Left renal cortex interstitium (tissue), 4 donors: ENCODE measurements around the gene IMPA2. TPM values are rescaled to one million over a fixed set of nuclear protein-coding genes. Genes with fewer than 3 reads are reported as not detected.
"Not testable (repeated sequence)": the region's sequence is repeated elsewhere in the genome, so short reads cannot be mapped to it uniquely, and the experiment has no call there.

Experiments used
- DNase-seq, 4 donors: peaks; one replicate each; pipeline ENCODE4 v3.0.0-alpha.2; 2013; ENCODE audit warnings: low read depth in 4 of 4, low spot score in 2 of 4, missing footprints in 1 of 4
- polyA plus RNA-seq, 4 donors: library from polyadenylated mRNA; unstranded; fragments of 120-200 nt; gene quantifications; one replicate each; pipeline ENCODE4 v1.2.1, GENCODE V29; 2013; ENCODE audit not compliant: insufficient read length in 4 of 4

IMPA2 gene
- 100 to 1,000 TPM in 1 of 4 donors, 10 to 100 TPM in 3; 91.3 to 109 (median 96.0) TPM for polyA plus RNA-seq

DNA sequence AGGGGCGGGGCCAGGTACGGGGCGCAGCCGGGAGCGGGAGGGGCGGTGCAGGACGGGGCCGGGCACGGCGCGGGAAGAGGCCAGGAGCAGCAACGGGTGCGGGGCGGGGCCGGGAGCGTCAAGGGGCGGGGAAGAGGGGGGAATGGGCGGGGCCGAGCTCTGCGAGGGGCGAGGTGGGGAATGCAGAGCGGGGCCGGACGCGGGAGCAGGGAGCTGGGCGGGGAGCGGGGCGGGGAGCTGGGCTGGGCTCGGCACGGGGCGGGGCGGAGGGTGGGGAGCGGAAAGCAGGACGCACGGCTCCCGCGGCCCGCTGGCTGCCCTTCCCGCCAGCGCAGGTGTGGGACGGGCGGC, at the start of gene IMPA2:
IMPA2 (plus strand) TSS at position 316 of the 351 bp plus-strand sequence. CDS start 163 bp downstream, outside the sequence.
- no peak for DNase-seq

DNA sequence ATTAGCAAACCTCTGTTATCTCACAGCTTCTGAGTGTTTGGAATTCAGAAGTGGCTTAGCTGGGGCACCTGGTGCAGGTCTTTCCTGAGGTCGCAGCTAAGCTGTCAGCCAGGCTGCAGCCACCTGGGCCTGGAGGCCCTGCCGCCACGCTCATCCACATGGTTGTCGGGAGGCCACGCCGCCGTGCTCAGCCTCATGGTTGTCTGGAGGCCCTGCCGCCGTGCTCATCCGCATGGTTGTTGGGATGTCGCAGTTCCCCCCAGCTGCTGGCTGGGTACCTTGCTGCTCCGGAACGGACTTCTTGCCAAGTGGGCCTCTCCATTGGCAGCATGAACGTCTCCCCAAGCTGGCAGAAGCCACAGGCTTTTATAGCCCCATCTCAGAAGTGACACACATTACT, 48.9 kb upstream of the IMPA2 start:
- DNase-seq: no peak

DNA sequence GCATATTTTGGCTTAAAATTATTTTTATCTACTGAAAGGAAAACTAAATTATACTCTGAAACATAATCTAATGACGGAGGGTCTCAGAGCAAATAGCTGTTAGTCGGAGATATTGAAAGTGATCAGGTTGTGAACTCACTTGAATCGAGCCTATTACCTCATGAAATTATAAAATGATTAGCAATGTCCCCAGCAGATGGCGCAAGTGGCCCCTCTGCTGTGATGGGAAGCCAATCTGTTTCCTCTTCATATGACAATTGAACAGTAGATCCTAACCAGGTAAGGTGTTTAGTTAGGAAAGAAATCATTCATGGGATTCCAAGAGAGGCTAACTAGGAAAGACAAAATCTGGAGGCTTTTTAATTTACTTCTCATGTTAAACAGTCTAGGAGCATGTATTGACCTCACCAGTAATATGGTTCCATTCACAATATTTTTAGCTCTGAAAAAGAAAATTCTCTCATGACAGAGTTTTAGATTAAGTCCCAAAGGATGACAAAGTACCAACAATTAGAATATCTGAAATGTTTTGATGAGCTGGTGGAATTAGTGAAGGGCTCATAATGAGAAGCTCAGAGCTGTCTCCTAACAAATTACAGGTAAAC, 43.3 kb upstream of the IMPA2 start:
- no peak for DNase-seq

DNA sequence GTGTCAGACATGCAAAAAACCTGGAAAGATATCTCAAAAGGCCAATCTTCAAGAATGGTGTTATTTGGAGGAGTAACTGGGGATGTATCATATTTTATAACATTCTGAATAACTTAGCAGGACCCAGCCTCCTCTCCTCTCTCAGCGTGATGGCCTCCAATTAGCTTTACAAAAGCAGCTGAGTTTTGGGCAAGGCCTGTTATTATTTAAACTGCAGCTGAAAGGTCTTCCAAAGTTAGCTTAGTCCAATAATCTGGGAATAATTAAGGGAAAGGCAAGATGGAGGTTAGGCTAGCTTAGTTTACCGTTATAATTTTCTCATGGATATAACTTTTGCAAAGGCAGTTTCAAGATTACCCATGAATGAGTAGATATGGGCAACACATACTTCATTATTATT, 40.4 kb upstream of the IMPA2 start:
- no peak for DNase-seq

DNA sequence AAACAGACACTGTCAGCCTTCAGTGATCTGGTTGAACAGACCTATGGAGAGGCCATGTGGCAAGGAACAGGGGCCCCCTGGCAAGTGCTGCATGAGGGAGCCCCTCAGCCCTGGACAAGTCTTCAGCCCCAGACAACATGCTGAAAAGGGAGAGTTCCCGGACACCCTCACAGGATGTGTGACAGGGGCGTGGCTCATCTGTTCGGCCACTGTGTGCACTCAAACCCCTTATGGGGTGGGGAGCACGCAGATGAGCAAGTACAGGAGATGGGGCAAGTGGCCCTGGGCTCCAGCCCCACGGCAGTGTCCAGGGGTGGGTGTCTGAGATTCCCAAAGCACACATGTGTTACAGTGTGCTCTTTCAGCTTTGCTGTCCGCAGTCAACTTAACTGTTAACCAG, 37.8 kb upstream of the IMPA2 start:
- DNase-seq: no peak

DNA sequence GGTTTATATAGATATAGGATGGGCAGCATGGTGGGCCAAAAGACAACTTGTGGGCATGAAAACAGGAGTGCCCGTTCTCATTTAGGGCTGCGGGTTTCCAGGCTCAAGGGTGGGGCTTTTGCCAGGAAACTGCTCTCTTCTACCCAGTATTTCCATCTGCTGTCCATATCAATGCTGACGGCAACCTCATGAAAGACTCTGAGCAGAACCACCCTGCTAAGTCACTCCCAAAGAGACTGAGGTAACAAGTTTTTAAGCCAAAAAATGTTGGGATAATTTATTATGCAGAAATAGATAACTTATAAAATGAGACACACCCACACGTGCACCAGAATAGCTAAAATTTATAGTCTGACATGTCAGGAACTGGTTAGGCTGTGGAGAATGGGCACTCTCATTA, 37.1 kb upstream of the IMPA2 start:
- DNase-seq: no peak

DNA sequence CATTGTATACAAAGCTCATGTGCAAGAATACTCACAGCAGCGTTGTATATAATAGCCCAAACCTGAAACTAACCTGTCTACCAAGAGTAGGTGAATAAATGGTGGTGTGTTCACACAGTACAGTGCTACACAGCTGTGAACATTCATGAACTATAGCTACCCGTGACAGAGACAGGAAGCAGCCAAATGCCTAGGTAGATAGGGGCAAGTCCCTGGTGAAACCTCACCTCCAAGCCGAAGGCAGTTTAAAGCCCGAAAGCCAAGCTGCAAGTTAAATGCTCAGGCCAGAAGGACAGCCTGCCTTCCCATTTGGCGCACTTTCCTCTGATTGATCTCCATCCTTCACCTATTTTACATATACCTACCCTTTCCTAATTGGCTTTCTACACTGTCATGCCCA, 36.5 kb upstream of the IMPA2 start:
- DNase-seq: no peak

DNA sequence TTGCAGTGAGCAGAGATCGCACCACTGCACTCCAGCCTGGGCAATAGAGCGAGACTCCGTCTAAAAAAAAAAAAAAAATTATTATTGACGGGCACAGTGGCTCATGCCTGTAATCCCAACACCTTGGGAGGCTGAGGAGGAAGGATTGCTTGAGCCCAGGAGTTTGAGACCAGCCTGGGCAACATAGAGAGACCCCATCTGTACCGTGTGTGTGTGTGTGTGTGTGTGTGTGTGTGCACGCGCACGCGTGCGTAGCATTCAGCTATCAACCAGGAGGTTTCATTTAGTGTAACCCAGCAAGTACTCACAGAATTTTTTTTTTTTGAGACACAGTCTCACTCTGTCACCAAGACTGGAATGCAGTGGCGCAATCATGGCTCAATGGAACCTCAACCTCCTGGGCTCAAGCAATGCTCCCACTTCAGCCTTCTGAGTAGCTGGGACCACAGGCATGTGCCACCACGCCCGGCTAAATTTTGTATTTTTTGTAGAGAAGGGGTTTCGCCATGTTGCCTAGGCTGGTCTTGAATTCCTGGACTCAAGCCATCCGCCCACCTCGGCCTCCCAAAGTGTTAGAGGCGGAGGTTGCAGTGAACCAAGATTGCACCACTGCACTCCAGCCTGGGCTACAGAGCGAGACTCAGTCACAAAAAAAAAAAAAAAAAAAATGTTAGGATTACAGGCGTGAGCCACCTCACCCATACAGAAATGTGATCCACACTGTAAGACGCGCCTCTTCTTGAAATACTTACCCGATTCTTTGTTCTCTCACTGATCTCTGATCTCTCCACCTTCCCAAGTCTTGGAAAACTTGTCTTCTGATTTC, 35.3 kb upstream of the IMPA2 start:
- DNase-seq: not testable (repeated sequence)

DNA sequence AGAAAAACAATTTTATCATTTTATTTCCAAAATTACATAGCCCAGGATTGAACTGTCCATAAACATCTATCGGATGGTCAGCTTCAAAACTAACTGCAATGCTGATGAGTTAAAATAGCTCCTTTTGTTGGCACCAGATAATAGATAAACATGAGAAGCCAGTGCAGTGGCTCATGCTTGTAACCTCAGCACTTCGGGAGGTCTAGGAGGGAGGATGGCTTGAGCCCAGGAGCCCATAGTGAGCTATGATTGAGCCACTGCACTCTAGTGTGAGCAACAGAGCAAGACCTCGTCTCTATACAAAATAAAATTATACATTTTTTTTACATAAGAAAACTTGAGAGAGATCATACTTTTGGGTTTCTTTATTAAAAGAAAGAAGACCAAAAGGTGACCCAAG, 34.6 kb upstream of the IMPA2 start:
- no peak for DNase-seq

DNA sequence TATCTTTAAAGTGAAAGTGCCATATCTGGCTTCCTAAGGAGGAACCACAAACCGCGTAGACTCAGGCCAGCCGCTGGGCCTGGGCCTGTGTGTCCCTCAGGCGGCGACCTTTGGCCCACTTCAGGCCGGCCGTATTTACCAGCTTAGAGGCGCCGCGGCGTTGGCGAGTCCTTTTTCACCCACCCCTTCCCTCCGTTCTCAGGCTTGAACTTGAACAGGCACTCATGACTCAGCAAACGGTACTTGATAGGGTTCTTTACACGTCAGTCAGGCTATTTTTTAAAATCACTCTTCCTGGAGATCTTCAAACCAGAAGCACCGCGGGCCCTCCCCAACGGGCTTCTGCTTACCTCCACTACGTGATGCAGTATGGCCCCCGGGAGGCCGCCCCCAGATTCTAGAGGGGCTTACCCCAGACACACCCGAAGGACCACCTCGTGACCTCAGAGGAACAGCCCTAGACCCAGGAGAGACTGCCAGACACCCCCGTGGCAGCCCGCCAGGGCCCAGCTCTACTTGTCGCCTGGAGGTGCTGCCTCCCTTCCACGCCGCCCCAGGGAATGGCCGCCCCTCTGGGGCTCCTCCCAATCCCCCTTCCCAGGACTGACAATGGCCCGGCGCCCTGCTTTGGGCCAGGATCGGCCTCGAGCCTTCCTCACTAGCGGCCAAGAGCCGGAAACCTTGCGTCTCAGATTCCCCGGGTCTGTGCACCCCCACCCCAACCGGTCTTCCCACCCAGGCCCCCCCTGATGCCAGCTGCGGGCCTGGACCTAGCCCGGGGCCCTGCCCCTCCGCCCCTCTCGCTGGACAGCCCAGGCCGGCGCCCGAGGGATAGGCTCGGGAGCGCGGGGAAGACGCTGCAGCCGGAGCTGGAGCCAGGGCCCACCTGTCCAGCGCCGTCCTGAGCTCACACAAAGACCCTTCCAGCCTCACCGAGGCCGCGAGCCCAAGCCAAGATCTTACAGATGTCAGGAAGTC, 33.8 kb upstream of the IMPA2 start:
- peak in 2 of 4 donors; percentile 59 to 67 for DNase-seq

DNA sequence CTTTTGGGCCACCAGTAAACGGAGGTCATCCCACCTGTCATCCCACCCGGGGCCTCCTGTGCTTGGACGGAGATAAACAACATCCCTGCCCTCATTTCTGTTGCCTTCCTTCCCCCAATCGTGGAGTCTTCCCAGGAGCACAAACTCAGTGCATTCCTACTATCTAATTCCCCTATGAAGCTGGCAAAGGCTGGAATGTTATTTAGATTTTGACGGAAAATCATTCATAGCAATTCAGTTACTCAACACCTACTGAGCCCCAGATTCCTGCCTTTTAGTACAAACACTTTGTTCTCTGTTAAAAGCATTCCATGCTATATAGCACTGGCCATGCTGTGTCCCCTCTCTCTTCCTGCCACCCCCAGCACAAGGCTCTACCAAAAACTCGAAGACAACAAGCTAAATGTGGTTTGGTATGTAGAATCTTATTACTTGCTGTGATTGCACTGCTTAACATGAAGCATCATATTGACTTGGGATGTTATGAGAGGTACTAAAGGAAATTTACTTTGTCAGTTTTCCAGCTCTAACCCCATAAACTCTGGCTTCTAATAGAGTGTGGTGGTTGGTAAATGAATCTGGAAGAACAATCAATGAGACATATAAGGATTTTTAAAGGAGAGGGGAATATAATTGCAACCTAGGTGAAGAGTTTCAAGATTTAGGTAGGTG, 32.3 kb upstream of the IMPA2 start:
- DNase-seq: no peak

DNA sequence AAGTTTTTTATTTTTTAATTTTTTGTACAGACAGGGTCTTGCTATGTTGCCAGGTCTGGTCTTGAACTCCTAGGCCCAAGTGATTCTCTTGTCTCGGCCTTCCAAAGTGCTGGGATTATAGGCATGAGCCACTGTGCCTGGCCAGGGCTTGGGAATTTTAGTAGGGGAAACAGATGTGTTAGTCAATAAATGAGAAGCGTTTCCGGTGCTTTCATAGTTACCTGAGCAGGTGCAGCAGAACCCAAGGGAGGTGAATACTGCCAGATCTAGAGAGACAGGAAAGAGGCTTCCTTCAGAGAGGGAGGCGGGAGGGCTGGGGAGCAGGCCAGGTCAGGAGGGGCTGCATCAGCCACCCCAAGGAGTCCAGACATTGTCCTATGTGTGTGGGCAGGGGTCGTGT, 30.5 kb upstream of the IMPA2 start:
- no peak for DNase-seq

DNA sequence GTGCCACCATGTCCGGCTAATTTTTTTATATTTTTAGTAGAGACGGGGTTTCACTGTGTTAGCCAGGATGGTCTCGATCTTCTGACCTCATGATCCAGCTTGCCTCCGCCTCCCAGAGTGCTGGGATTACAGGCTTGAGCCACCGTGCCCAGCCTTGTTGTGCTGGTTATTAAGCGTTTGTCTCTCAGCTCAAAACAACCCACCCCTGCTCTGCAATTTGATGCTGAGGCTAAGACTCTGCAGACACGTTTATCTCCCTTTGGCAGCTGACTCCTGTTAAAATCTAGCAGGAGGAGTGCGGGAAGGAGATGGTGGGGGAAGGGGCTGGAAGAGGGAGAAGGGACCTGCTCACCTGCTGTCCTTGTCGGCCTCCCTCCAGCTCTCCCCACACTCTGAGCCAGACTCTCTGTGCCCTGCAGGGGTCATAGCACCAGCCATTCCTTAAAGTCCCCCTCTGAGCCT, 29.9 kb upstream of the IMPA2 start:
- DNase-seq: no peak

DNA sequence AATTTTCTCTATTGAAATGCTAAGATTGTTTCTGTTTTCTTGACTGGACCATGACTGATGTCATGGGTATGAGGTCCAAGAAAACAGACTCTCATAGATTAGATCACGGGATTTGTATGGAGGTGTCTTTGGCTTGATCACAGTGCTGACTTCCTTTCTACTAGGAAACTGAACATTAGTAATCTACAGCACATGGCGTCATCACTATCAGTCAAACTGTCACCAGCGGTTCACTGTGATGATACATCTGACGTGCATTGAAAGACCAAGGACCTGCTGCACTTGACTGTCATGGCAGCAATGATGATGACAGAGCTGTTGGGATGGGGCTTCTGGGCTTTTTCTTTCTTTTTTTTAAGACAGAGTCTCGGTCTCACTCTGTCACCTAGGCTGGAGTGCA, 28.2 kb upstream of the IMPA2 start:
- DNase-seq: no peak

DNA sequence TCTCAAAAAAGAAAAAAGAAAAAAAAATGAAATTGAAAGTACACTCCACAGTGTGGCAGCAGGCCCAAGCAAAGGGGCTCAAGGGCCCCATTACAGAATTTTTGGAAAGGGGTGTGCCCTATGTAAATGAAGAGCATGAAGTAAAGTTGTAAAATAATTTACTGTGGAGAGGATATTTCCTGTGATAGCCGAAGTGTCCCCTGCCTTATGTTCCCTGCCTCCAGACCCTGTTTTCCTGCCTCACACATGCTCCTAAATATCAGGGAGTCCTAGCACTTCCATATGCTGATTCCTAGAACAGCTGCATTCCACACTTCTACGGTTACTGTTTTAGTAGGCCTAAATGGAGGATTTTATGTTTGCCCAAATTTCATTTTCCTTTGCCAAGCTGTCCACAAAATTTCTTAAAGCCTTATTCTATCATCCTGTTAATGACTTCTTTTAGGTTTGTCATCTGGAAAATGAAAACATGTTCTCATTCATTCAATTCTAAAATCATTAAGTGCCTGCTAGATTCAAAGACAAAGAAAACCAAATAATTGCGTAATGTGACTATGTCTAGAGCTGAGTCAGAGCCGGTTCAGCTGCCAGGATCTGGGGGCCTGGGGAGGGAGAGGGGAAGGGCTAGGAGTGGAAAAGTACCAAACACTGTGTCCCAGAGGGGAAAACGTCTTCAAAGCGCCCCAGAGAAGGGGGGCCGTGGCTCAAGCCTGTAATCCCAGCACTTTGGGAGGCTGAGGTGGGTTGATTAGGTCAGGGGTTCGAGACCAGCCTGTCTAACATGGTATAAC, 25.9 kb upstream of the IMPA2 start:
- DNase-seq: no peak

DNA sequence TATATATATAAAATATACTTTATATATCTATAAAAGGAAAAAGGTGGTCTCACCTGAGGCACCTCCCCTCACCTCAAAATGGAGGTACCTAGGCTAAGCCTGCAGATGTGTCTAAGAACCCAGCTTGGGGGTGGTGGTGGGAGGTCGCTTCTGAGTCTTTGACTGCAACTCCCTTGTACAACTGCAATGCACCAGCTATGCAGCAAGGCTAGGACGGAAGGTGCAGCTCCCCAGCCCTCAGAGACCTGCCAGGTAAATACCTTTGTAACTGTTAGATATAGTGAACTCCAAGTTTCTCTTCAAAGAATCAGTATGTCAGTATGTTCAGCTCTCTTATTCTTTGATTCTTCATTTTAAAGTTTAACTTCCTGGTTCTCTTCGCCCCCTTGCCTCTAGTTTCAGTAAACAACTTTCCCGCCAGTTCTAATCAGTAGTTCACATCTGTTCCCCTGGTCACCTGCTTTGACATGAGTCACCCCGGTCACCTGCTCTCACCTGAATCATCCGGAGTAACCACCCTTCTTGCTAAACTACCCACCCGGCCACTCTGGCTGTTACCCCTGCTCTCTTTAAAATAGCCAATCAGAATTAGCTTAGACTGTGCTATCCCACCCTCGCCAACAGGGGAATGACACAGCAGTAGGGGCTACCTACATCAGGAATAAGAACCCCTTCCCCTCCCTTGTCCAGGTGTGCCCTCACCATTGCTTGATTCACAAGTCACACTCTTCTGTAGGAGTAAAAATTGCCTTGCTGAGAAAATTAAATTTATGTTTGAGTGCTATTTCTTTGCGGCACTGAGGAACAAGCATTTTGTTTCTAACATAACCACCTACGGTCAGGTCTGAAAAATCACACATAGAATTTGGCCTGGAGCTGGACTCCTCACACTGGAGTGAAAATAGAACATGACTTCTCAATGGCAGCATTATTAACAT, 24.7 kb upstream of the IMPA2 start:
- DNase-seq: no peak

DNA sequence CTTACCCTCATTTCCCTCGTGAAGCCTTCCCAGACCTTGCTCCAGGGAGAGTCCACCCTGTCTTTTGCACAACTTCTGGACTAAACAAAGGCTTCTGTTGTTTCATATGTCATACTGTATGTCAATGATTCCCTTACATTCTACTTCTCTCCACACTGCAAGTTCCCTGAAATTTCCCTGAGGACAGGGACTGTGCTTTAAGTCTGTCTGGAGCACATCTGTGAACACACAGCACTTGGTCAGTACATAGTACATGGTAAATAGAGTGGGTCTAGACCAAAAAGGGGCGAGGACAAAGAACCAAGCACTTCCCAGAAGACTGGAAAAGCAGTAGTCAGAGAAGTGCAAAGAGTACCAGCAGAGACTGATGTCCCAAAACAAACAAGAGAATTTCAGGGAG, 23.7 kb upstream of the IMPA2 start:
- DNase-seq: no peak

DNA sequence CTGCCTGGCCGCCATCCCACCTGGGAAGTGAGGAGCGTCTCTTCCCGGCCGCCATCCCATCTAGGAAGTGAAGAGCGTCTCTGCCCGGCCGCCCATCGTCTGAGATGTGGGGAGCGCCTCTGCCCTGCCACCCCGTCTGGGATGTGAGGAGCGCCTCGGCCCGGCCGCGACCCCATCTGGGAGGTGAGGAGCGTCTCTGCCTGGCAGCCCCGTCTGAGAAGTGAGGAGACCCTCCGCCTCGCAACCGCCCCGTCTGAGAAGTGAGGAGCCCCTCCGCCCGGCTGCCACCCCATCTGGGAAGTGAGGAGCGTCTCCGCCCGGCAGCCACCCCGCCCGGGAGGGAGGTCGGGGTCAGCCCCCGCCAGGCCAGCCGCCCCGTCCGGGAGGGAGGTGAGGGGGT, 21.7 kb upstream of the IMPA2 start:
- not testable (repeated sequence) for DNase-seq
